ENCODE results near the gene CNOT4.
"Not testable (repeated sequence)": the region's sequence is repeated elsewhere in the genome, so short reads cannot be mapped to it uniquely, and the experiment has no call there.

Gene CNOT4

DNA sequence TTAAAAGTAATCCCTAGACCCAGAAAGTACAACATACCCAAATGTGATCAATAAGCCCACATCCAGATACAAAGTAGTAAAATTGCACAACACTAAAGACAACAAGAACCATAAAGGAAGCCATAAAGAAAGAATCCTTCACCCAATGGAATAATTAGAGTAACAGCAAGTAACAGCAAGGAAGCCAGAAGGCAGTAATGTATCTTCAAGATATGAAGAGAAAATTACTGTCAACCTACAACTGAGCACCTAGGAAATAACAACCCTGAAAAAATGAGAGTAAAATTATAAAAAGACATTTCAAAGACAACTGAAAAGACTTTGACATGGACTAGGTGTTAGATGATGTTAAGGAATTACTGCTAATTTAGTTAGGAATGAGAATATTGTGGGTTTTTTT lies 60.5 kb downstream of the CNOT4 start:
- no peak for DNase-seq

- DNase-seq: no peak
Observed at GRCh38 chr7:135448753-135449152, 61.1 kb downstream of the CNOT4 start.

DNA sequence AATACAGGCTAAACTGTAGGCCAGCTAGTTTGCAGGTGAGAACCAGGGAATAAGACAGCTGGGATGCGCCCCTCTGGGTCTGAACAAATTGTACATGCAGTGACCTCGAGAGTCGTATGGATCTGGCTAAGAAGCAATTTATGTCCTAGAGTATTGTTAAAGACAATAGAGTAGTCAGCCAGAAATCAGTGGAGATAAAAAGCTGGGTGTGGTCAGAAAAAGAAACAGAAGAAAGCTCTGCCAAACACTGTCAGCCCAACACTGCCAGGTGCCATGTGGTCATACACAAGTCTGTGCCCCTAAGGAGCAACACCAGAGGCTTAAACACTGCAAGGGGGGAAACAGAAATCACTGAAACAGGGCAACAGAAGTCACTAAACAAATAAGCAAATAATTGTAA lies 62.2 kb downstream of the CNOT4 start:
- DNase-seq: no peak

DNA sequence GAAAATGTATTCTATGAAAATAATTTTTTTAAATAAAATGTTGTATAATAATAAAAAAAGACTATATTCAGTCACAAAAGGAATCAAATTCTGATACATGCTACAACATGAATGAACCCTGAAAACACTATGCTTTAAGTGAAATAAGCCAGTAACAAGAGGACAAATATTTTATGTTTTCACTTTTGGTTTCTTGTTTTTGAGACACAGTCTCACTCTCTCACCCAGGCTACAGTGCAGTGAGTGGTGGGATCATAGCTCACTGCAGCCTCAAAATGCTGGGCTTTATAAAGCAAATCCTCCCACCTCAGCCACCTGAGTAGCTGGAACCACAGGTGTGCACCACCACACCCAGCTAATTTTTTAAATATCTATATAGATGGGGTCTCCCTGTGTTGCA lies 64.2 kb downstream of the CNOT4 start:
- no peak for DNase-seq

DNA sequence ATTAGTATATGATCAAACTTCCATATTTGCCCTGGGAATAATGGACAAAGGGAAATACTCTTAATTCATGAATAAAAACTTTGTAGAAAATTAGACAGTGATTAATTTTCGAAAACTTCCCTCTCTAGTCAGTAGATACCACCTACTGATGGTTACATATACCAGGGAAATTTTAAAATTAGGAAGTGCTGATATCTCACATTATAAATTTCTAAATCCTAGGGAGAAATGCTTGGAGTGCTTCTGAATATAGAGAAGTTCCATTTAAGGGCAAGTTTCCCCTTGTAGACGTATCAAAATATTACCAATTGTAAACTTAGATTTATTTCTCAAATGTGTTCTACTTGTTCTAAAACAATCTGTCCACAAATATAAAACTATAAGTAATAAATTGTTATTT lies 64.6 kb downstream of the CNOT4 start:
- not testable (repeated sequence) for DNase-seq

DNA sequence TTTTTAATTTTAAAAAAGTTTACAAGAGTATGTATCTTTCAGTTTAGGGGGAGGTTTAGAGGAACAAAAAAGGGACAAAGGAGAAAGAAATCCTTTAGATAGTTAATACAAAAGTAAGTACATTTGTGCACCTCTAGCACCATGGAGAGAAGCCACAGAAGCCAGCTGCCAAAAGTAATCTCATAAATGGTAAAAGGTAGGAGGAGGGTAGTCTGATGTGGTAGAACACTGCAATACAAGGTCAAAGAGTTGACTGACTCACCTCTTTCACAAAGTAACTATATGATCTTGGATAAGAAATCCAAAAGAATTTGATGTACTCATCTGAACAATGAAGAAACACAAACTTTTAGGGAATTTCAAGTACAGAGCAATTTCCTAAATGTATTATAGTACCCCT lies 68.1 kb downstream of the CNOT4 start:
- no peak for DNase-seq

- DNase-seq: no peak
Observed at GRCh38 chr7:135434047-135434446, 75.9 kb downstream of the CNOT4 start.

- no peak for DNase-seq
Observed at GRCh38 chr7:135430626-135431025, 79.3 kb downstream of the CNOT4 start.

- DNase-seq: no peak
Observed at GRCh38 chr7:135428879-135429278, 81.0 kb downstream of the CNOT4 start.

- no peak for DNase-seq
Observed at GRCh38 chr7:135428011-135428410, 81.9 kb downstream of the CNOT4 start.

DNA sequence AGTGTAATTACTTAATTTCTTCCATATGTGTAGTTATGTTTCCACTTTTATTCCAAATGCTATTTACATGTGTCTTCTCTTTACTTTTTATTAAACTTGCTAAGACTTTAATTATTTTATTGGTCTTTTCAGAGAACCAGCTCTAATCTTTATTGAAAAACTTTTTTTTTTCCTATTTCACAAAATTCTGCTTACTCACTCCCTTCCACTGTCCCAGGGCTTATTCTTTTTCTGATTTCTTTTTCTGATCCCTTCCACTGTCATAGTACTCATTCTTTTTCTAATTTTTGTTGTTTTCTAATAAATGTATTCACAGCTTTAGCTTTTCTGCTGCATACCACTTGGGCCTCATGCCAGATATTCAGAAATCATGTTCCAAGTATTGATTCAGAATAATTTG lies 82.7 kb downstream of the CNOT4 start:
- DNase-seq: no peak

DNA sequence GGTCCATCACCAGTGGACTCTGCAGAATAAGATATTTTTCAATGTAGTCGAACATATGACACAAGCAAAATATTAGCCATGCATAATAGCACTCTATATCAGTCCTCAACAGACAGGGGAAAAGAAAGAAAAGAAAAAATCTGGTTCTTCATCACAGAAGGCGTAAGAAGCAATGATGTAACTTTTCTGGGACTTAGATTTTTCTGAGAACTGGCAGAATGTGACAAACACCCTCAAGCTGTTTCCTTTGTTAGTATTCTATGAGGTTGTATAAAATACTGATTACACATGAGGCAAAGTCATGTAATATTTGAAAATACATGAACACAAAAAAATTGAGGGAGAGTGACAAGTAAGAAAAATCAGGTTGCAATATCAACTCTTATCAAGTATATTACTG lies 84.9 kb downstream of the CNOT4 start:
- DNase-seq: no peak

GRCh38 chr7:135420786-135421185 lies 89.1 kb downstream of the CNOT4 start:
- no peak for DNase-seq

- DNase-seq: no peak
Observed at GRCh38 chr7:135416431-135416830, 93.5 kb downstream of the CNOT4 start.

- DNase-seq: no peak
Observed at GRCh38 chr7:135414850-135415439, 95.0 kb downstream of the CNOT4 start.

DNA sequence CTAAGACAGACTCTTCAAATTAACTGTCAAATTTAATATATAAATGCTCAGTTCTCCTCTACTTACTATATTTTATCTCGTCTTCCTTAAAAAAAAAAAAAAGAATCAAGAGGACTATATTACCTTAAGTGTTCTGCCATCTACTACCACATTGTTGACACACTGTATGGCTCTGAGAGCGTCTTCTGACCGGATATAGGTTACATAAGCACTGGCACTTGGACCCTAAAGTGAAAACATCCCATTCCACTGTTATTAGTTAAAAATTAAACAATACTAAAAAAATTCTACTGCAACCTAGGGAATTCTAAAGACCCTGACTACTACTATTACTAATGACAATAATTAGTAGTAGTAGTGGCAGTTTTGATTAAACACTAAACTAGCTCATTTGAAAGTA lies 95.7 kb downstream of the CNOT4 start:
- no peak for DNase-seq

- DNase-seq: no peak
Observed at GRCh38 chr7:135411098-135411497, 98.8 kb downstream of the CNOT4 start.

DNA sequence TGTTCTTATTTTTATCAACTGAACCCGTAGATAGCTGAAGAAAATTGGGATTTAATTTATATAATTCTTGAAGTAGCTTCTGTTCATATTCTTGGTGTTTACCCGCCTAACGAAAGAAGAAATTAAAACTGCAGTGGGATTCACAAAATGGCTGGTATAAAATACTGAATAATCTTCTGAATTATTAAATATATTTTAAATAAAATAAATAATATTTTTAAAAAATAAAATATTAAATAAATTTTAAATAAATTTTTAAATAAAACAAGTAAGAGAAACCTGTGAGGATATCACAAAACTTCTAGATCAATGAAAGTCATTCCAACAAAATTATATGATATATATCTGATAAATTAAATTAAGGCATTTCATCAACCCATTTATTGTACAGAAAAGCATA lies 99.4 kb downstream of the CNOT4 start:
- no peak for DNase-seq

- no peak for DNase-seq
Observed at GRCh38 chr7:135409845-135410542, 99.9 kb downstream of the CNOT4 start.

GRCh38 chr7:135407884-135408283 lies 102.0 kb downstream of the CNOT4 start:
- no peak for DNase-seq

- no peak for DNase-seq
Observed at GRCh38 chr7:135406918-135407317, 103.0 kb downstream of the CNOT4 start.

DNA sequence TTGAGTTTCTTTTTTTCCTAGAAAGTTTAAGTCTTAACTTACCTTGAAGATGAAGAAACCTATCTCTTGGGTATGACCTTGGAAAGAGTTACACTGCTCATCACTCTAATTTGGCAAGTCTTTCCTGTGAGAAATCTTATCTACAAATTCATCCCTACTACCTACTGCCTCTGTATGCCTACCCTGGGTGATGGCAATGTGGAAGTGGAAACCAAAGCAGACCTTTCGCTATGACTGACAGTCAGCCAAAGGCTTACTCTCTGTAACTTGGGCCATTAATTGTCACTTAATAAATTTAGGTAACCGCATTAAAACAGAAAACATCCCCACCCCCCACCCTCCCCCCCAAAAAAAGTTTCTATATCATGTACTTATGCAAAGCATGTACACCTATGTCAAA lies 103.9 kb downstream of the CNOT4 start:
- DNase-seq: no peak

DNA sequence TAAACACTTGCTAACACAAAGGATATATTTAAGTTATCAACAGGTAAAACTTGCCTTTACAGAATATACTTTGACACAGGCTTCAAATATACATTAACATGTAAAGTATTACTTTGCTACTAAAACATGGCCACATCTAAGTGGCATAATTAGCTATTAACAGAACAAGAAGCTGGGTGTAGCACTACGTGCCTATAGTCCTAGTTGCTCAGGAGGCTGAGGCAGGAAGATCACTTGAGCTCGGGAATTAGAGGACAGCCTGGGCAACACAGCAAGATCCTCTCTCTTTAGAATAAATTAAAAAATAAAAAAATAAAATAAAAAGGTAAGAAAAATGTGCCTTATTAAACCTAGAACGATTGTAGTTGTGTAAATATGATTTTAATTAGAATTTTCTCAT lies 106.6 kb downstream of the CNOT4 start:
- DNase-seq: no peak

GRCh38 chr7:135397689-135398088 lies 112.2 kb downstream of the CNOT4 start:
- no peak for DNase-seq

- no peak for DNase-seq
Observed at GRCh38 chr7:135392701-135393100, 117.2 kb downstream of the CNOT4 start.
